Amygdala (tissue), 56 donors: ENCODE data around the gene SEMA3C.
A peak's percentile ranks its signal among the peaks of the same experiment; 100 is the strongest.

Experiments
- DNase-seq, 56 donors: peaks; one replicate each; lab custom pipeline; 2025; lab: John Stamatoyannopoulos, UW

The SEMA3C gene

DNA sequence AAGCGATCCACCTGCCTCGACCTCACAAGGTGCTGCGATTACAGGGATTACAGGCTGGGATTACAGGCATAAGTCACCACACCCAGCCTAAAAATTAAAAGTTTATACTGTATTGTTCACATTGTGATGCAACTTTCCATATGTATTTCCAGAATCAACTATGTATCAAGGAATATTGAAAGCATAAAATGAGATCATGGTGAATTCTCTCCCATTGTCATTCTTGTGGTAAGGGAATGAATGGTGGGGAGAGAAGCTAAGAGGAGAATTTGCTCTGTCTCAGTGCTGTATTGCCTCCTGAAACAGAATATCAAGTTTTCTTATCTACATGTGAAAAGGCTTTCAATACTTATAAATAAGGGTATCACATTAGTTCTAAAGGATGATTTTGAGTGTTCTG is 198.7 kb downstream of the SEMA3C start:
- DNase-seq = no peak

DNA sequence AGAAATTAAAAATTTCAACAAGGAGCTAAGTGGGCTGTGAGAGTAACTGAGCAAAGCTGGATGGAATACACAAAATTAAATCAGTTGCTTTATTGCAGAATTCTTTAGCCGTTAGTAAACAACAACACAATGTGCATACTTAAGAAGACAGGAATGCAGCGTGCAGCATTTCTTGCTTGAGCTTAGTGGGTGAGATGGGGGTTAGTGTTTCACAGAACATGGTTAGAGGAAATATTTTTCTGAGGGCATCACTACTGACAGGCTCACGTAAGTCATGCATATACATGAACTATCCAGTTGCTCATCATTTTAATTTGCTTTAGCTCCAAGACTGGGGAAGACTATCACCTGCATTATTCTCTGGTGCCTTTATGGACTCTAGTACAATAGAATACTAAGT is 199.6 kb downstream of the SEMA3C start:
- DNase-seq = no peak

DNA sequence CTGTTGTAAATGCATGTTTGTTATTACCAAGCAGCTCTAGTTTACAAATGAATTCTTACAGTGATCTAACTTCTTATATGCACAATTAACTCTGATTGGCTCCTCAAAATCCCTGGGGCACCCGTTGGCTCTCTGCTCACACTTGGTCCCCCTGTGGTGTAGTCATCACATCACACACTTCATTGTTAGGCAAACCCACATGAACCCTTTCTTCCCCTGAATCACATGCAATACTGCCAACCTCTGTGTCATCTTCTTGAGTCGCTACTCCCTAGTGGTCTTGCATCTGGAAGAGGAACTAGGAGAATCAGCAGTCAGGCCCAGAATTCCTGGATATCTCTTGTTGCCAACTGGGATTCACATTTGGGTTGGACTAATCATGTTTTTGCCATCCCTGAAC is 207.3 kb downstream of the SEMA3C start:
- no peak for DNase-seq

DNA sequence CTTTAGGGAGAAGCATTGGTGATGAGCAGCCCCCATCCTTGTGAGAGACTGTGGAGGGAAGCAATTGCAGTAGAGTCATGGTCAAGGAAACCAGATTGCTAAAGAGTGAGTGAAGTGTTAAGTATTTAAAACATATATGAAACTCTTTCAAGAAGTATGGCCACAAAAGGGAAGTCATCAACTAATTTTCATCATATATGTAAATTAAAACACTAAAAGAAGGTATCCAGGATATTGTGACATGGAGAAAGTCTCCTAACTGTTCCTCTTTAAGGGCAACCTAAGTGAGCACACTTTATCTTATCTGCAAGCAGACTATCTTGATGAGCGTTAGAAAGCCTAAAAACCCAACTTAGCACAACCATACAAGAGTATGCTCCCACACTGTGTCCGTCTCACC is 210.7 kb downstream of the SEMA3C start:
- DNase-seq = no peak

DNA sequence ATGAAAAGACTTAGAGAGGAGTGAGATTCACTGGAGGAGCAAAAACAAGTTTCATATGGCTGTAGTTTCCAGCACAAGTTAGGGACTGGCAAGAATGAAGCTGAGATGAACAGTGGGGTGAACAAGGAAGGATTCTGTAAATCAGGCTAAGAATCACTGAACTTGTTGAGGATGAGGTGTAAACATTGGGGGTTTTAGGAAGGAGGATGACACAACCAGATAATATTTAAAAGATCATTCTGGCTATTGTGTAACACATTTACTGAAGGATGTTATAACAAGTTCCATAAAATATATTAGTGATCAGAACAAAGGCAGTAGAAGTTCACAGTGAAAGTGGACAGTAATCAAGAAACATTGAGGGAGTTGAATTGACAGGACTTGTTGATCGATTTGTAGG is 211.5 kb downstream of the SEMA3C start:
- no peak for DNase-seq

DNA sequence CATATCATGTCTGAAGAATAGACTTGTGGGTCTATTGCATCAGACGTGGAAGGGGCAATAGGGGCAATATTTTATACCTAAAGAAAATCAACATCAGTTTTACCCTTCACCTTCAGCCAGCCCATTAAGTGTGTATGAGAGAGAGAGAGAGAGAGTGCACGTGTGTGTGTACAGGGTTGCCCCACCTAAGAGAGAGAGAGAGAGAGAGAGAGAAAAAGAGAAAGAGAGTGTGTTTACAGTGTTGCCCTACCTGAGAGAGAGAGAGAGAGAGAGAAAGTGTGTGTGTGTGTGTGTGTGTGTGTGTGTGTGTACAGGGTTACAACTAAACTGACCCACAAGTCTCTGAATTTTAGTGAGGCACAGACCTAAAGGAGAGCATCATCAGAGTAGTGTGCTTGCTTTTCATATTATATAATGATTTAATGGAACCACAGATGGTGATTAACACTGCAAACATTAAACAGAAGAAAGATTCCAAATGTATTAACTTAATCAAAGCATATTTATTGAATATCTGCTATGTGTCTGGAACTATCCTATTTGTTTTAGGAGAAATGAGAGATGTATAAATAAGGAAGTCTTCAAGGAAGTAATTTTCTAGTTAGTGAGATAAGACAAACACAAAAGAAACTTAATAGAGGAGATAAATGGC is 213.6 kb downstream of the SEMA3C start:
- no peak for DNase-seq

DNA sequence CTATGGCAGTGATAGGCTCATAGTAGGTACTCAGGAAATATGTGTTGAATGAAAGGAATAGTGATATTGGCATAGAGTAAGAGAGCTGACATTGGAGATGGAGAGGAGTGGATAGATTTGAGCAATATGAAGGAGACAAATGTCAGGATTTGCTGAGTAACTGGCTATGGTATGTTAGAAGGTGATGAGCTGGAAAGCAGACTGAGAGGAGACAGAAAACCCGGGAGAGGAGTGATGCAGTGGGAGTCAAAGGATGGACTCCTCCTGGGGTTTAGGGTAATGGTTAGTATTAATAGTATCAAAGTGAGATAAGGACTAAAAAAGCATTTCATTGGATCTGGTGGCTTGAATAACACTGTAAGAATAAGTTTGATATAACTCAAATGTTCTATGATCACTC is 215.6 kb downstream of the SEMA3C start:
- DNase-seq = no peak

DNA sequence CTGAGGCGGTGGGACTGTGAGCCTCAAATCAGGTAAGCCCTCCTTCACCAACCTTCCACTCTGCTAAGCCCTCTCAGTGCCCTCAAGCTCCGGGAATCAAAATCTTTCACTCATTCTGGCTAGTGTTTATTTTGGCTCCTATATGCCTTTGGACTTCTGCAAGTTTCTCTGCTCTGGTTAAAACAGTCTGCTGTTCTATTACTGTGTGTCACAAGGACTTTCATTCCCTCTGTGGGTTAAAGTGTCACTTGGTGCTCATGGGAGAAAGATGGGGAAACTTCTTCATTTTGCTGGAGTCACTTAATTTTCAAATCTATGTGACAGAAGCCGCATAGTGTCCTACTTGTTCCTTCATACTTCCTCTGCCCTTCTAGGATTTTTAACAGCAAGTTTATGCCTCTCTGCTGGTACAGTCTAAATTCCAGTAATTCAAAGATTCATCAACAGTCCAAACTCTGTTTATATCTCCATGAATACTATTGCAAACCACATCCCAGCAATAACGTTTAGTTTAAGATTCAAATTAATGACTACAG is 219.1 kb downstream of the SEMA3C start:
- no peak for DNase-seq

DNA sequence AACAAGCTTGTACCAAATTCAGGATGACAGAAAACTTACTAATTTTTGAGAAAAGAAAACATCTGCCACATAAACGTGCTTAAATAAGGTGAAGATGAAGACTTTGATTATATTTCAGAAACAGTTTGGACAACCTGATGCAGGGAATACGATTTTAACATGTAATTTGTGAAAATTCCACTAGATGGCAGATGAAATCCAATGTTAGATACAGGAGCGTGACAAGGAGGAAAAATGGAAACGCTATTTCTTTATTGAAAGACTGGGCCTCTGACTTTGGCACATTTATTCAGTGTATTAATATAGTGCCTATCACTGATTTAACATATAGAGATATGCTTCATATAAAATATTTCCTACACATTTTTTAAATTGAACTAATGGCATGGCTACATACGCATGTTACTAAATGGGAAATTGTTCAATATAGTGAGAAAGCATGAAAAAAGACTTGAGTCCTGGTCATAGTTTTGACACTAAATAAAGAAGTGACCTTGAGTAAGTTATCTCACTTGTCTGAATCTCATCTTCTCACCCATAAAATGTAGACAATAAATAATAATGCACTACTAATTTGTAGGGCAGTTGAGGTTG is 219.7 kb downstream of the SEMA3C start:
- DNase-seq = peak in 1 of 56 donors; percentile 41
